Panc1 (cell line): ENCODE measurements around the gene SHC3.

Source experiments
- POLR2AphosphoS5 ChIP-seq: IDR thresholded peaks from 2 replicates; pipeline ENCODE4 v1.6.1; 2012; ENCODE audit warnings: mild to moderate bottlenecking, low read depth, low read length, moderate library complexity
- REST ChIP-seq, 2 experiments: IDR thresholded peaks; 2 replicates each; pipeline ENCODE4 v1.6.1; 2011 to 2012; ENCODE audit warnings: low read depth in 2 of 2, control low read depth in 1 of 2, low read length in 1 of 2, mild to moderate bottlenecking in 1 of 2, moderate library complexity in 1 of 2; ENCODE audit not compliant: insufficient read depth in 1 of 2

- TF ChIP-seq POLR2AphosphoS5 (no peak), REST (IDR thresholded peaks at IDR 0.05; ENCODE audit: insufficient read depth in 1 of 2, low read depth in 2 of 2, low read length in 1 of 2) (no peak)
Measured at GRCh38 chr9:88996046-88996920, 182.3 kb downstream of the SHC3 start.
